Iris pigment epithelial cell (primary cell): ENCODE measurements around the gene FAM228B.
"Not testable (repeated sequence)": the region's sequence is repeated elsewhere in the genome, so short reads cannot be mapped to it uniquely, and the experiment has no call there.

Experiments used
- DNase-seq: peaks from one replicate; pipeline ENCODE4 v3.0.0-alpha.2; 2011; ENCODE audit warnings: low read depth

FAM228B gene

GRCh38 chr2:24123195-24123921, at the start of gene FAM228B, which contains the start of gene PFN4:
Gene FAM228B (plus strand): TSS chr2:24123469. CDS start chr2:24124362, 893 bp downstream.
Gene PFN4 (minus strand): TSS chr2:24123334. CDS start chr2:24122535, 799 bp downstream.
- peak; percentile 87 for DNase-seq

GRCh38 chr2:24073816-24074215, 49.5 kb upstream of the FAM228B start:
- DNase-seq, result no peak

- DNase-seq, result peak; percentile 8
Measured at GRCh38 chr2:24075259-24075658, 48.0 kb upstream of the FAM228B start.

- peak; percentile 100 for DNase-seq
Measured at GRCh38 chr2:24075915-24076848, 47.1 kb upstream of the FAM228B start, which contains the start of gene SF3B6. Gene SF3B6 (minus strand): TSS chr2:24076326. CDS start chr2:24076229, 97 bp downstream.

- no peak for DNase-seq
Measured at GRCh38 chr2:24076849-24077534, 46.3 kb upstream of the FAM228B start.

- DNase-seq, result peak; percentile 20
Measured at GRCh38 chr2:24077535-24077877, 45.8 kb upstream of the FAM228B start.

GRCh38 chr2:24077879-24078278, 45.4 kb upstream of the FAM228B start:
- no peak for DNase-seq

GRCh38 chr2:24080701-24081100, 42.6 kb upstream of the FAM228B start:
- DNase-seq, result no peak

GRCh38 chr2:24082787-24083566, 40.3 kb upstream of the FAM228B start:
- no peak for DNase-seq

GRCh38 chr2:24083567-24084385, 39.5 kb upstream of the FAM228B start:
- peak; percentile 79 for DNase-seq

GRCh38 chr2:24084386-24085199, 38.7 kb upstream of the FAM228B start, which contains the start of gene TP53I3:
Gene TP53I3 (minus strand): TSS chr2:24084834. CDS start chr2:24084326, 508 bp downstream.
- peak; percentile 90 for DNase-seq

- DNase-seq, result peak; percentile 53
Measured at GRCh38 chr2:24085200-24085489, 38.1 kb upstream of the FAM228B start.

GRCh38 chr2:24086241-24086640, 37.0 kb upstream of the FAM228B start:
- DNase-seq, result no peak

- DNase-seq, result no peak
Measured at GRCh38 chr2:24087032-24087431, 36.2 kb upstream of the FAM228B start.

- DNase-seq, result peak; percentile 20
Measured at GRCh38 chr2:24088821-24089359, 34.4 kb upstream of the FAM228B start.

GRCh38 chr2:24093270-24093669, 30.0 kb upstream of the FAM228B start:
- DNase-seq, result not testable (repeated sequence)

GRCh38 chr2:24095171-24095677, 28.0 kb upstream of the FAM228B start:
- not testable (repeated sequence) for DNase-seq

GRCh38 chr2:24100732-24101131, 22.5 kb upstream of the FAM228B start:
- DNase-seq, result not testable (repeated sequence)

GRCh38 chr2:24101992-24102391, 21.3 kb upstream of the FAM228B start:
- DNase-seq, result no peak
